Stimulated activated naive CD4-positive, alpha-beta T cell (primary cell): ENCODE measurements around the gene USP25.
A peak's percentile ranks its signal among the peaks of the same experiment; 100 is the strongest.

ENCODE experiments used
- DNase-seq, 6 experiments: peaks; one replicate each; lab custom pipeline; 2025; lab: John Stamatoyannopoulos, UW

Gene USP25, protein sequence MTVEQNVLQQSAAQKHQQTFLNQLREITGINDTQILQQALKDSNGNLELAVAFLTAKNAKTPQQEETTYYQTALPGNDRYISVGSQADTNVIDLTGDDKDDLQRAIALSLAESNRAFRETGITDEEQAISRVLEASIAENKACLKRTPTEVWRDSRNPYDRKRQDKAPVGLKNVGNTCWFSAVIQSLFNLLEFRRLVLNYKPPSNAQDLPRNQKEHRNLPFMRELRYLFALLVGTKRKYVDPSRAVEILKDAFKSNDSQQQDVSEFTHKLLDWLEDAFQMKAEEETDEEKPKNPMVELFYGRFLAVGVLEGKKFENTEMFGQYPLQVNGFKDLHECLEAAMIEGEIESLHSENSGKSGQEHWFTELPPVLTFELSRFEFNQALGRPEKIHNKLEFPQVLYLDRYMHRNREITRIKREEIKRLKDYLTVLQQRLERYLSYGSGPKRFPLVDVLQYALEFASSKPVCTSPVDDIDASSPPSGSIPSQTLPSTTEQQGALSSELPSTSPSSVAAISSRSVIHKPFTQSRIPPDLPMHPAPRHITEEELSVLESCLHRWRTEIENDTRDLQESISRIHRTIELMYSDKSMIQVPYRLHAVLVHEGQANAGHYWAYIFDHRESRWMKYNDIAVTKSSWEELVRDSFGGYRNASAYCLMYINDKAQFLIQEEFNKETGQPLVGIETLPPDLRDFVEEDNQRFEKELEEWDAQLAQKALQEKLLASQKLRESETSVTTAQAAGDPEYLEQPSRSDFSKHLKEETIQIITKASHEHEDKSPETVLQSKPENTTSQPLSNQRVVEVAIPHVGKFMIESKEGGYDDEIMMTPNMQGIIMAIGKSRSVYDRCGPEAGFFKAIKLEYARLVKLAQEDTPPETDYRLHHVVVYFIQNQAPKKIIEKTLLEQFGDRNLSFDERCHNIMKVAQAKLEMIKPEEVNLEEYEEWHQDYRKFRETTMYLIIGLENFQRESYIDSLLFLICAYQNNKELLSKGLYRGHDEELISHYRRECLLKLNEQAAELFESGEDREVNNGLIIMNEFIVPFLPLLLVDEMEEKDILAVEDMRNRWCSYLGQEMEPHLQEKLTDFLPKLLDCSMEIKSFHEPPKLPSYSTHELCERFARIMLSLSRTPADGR

GRCh38 chr21:15729674-15730483 lies at the start of gene USP25:
Gene USP25, plus strand, starts transcription at chr21:15729982. Its CDS starts 412 bp downstream, at chr21:15730394.
- peak; percentile 76 to 88 (median 86) for DNase-seq

- DNase-seq, result no peak
These were observed 47.4 kb upstream of the USP25 start for GRCh38 chr21:15682186-15682895.

- no peak for DNase-seq
These were observed 46.8 kb upstream of the USP25 start for GRCh38 chr21:15682977-15683376.

DNA sequence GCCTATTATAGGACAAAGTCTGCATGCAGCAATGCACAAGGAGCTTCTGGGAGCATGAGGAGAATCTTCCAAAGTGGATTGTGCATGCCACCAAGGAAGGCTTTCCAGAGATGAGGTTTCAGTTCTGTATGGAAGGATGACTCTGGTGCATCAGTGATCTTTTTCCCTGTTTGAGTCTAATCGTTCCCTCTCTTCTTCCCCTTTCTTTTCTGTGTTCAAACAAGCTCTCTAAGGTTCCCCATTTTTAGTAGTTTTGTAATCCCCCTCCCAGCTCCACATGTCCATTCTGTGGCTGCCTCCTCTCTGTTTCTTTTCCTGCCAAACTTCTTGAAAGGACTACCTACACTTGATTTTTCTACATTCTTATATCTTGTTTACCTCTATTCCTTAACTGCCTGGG lies 43.3 kb upstream of the USP25 start:
- no peak for DNase-seq

DNA sequence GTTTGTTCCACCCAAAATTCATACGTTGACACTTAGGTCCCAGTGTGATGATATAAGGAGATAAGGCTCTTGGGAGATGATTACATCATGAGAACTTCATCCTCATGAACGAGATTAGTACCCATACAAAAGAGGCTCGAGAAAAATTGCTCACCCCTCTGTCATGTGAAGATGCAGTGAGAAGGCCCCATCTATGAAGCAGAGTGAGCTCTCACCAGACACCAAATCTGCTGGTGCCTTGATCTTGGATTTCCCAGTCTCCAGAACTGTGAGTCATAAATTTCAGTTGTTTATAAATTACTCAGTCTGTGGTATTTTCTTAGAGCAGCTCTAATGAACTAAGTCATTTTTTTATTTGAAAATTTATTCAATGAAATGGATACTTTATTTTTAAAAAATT lies 42.6 kb upstream of the USP25 start:
- DNase-seq, result no peak

GRCh38 chr21:15688016-15688415 lies 41.8 kb upstream of the USP25 start:
- no peak for DNase-seq

DNA sequence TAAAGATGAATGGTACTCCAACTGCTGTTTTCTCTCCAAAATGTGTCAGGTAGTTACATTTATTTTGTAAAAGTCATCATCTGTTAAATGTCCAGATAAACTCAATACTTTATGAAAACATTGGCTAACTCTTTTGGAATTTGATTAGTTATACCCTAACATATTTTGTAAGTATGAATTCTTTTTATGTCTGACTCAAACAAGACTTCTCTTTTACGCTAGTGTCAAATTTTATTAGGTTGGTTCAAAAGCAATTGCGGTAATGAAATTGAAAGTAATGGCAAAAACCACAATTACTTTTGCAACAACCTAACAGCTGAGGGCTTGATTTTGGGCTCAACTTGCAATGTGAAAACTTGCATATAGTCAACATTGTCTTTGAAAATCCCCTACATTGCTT lies 41.0 kb upstream of the USP25 start:
- no peak for DNase-seq

DNA sequence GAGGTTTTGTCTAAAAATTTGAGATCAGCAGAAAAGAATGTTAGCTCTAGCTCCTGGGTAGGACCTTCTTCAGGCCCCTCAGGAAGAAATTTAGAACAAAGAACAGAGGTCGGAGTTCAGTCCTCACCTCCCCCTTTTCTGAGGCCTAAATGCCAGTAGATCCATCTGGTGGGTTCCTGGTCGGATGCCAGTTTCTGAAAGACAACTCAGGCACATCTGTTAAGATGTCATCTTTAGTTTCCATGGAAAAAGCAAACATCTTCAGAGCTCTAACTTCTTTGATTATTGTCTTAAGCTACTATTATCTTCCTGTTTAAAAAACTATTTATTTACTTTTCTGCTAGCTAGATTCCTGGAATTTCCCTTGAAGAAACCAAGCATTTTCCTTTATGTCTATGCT lies 37.1 kb upstream of the USP25 start:
- DNase-seq, result no peak

- DNase-seq, result no peak
These were observed 34.5 kb upstream of the USP25 start for GRCh38 chr21:15695241-15695640.

- DNase-seq, result no peak
These were observed 28.0 kb upstream of the USP25 start for GRCh38 chr21:15701830-15702229.

DNA sequence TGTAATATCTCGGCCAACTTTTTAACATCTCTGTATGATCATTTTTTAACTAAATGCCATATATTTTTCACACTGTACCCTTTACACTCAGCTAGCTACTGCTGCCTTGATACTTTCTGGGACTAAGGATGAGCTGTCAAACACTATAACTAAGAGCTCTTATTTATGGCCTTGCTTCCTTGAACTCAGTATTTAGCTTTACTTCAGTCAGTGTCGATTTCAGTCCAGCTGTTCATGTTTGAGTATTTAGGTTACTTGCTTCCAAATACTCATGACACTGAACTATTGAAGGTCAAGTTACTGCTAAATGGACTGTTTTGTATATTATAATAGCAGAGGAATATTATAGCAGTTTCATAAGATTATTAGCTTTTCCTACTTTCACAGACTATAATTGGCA lies 25.9 kb upstream of the USP25 start:
- DNase-seq, result no peak

DNA sequence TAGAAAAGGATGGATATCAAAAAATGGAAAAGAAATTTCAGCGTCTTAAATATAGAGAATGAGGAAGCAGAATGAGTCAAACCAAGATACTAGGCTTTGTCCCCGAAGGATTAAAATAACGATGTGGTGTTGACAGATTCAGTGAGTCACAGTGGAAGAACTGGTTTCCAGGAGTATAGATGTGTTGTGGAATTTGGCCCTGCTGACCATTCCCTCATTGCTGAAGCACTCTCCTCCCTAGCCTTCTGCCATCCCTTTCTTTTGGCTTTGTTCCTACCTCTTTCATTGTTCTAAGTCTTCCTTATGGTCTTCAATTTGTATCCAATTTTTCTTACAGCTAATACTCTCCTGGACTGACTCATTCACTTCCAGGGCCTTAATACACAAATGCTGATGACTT lies 23.1 kb upstream of the USP25 start:
- no peak for DNase-seq

DNA sequence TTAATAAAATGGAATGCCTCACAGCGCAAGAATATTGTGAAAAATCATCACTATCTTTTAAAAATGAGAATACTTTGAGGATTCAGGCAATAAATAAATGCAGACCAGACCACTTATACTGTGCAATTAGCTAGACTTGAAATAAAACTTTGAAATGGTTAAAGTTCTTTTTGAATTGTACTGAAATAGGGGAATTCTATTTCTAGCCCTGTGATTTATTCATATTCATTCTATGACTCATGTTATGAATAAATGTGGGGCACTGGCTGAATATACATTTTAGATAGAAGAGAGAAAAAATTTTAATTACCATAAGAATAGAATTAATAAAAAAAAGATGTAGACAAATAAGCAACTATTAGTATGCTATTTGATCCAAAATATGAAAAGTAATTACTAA lies 16.4 kb upstream of the USP25 start:
- DNase-seq, result no peak

DNA sequence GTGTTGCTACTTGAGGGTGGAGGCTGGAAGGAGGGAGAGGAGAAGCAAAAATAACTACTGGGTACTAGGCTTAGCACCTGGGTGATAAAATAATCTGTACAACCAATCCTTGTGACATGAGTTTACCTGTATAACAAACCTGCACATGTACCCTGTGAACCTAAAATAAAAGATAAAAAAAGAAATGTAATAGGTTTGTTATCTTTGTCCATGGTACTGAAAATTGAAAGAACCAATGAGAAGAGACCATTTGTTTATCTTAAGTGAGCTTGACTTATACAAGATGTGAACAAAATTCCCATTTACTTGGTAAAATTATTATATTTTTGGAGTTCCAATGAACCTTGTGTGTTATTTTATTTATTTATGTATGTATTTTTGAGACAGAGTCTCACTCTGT lies 11.1 kb upstream of the USP25 start:
- DNase-seq, result no peak

- no peak for DNase-seq
These were observed 9.8 kb upstream of the USP25 start for GRCh38 chr21:15719976-15720375.

DNA sequence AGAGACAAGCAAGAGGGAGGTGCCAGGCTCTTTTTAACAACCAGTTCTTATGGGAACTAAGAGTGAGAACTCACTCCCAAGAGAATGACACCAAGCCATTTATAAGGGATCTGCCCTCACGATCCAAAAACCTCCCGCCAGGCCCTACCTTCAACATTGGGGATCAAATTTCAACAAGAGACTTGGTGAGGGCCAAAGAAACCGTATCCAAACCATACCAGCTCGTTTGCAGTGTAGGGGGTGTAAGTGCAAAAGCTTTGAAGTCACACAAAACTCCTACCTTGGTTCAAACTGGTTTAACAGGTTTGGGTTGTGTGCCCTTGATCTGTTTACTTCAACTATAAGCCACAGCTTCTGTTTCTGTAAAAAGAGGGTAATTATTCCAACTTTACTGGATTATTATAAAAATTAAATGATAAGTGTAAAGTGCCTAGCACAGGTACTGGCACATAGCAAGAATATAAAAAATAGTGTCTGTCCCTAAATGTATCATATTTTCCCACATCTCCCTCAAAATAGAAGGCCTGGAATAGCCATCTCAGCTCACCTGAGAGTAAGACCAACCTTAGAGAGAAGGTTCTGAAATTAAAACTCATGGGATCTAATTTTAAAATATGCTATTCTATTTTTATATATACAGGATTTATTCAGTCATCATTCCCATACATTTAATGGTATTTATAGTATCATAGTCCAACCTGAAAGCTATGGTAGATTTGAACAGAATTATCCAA lies 7.0 kb upstream of the USP25 start:
- no peak for DNase-seq

GRCh38 chr21:15725949-15726348 lies 3.8 kb upstream of the USP25 start:
- no peak for DNase-seq

DNA sequence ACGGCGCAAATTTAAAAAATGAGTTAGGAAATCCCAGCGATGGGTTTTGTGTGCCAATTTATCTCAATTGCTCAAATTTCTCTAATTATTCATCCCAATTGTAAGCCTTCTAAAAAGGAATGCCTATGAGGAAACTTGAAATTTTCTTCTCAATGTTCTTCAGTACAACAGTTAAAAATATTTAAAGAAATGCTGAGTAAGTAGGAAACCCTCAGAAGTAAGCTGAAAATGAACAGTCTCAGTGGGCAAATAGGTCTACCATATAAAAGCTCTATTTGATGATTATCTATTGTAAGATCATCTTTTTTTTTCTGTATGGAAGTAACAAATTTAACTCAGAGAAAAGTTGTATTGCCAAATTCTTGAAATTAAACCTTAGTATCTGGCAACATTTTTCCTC lies 1.7 kb upstream of the USP25 start:
- DNase-seq, result no peak

DNA sequence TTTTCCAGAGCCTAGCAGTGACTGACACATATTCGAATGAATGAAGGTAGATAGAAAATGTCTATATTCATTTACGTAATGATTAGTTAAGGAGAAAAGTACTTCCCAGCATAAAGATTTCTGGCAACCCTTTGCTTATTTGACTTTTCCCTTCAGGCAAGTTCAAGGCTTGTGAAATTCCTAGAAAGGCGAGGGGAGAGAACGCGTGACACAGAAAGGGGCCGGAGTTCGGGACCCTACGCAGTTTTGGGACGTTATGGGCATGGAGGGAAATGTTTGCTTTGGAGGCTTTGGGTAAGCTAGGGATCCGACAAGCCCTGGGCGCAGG lies 472 bp upstream of the USP25 start:
- no peak for DNase-seq

- peak in 3 of 6 experiments; percentile 39 to 77 (median 54) for DNase-seq
These were observed 881 bp downstream of the USP25 start for GRCh38 chr21:15730484-15731242.
